Keratinocyte (primary cell): ENCODE data around the gene ASIC5. TPM values are rescaled to one million over a fixed set of nuclear protein-coding genes. Genes with fewer than 3 reads are reported as not detected.
A peak's percentile ranks its signal among the peaks of the same experiment; 100 is the strongest.

Source experiments
- DNase-seq: peaks from one replicate; pipeline ENCODE4 v3.0.0-alpha.2; 2011; ENCODE audit warnings: low read depth, missing footprints, low spot score
- FAIRE-seq: peaks from 2 replicates; lab custom pipeline; 2011; peaks lifted over from hg19 to GRCh38; lab: Jason Lieb, UNC
- H2AFZ ChIP-seq: 2 replicates; pipeline ENCODE4 v1.6.0; 2012; ENCODE audit warnings: low read length, control low read depth, inconsistent platforms; ENCODE audit not compliant: control insufficient read depth
- H3K27ac ChIP-seq: 2 replicates; pipeline ENCODE4 v1.5.1; 2011; ENCODE audit warnings: low read length; ENCODE audit not compliant: control insufficient read depth, insufficient read depth
- H3K27me3 ChIP-seq: 3 replicates; pipeline ENCODE4 v1.6.0; 2011; ENCODE audit warnings: low read length; ENCODE audit not compliant: control insufficient read depth, insufficient read depth; ENCODE audit errors: extremely low read depth
- H3K36me3 ChIP-seq, 2 experiments: 2 replicates in 1 of 2; 3 replicates in 1 of 2; pipeline ENCODE4 v1.5.1; 2011; ENCODE audit warnings: low read length in 2 of 2, mild to moderate bottlenecking in 1 of 2; ENCODE audit not compliant: control insufficient read depth in 2 of 2, insufficient read depth in 2 of 2; ENCODE audit errors: extremely low read depth in 1 of 2
- H3K4me1 ChIP-seq: 3 replicates; pipeline ENCODE4 v1.5.1; 2011; ENCODE audit warnings: low read length; ENCODE audit not compliant: control insufficient read depth, insufficient read depth; ENCODE audit errors: extremely low read depth
- H3K4me2 ChIP-seq: 3 replicates; pipeline ENCODE4 v1.6.0; 2011; ENCODE audit warnings: low read depth, low read length; ENCODE audit not compliant: control insufficient read depth, insufficient read depth; ENCODE audit errors: extremely low read depth
- H3K4me3 ChIP-seq, 3 experiments: fragments of 200-600 bp in 1 of 3; sonication (generic) in 1 of 3; 2 replicates in 2 of 3; 3 replicates in 1 of 3; pipeline ENCODE4 v1.5.1; 2011 to 2016; ENCODE audit warnings: low read length in 3 of 3, mild to moderate bottlenecking in 3 of 3, control low read depth in 2 of 3, inconsistent platforms in 1 of 3, low read depth in 1 of 3, mixed read lengths in 1 of 3, mixed run types in 1 of 3, moderate library complexity in 1 of 3; ENCODE audit not compliant: control insufficient read depth in 2 of 3, insufficient read depth in 2 of 3; ENCODE audit errors: extremely low read depth in 1 of 3
- H3K79me2 ChIP-seq: 2 replicates; pipeline ENCODE4 v1.6.0; 2012; ENCODE audit warnings: low read length; ENCODE audit not compliant: control insufficient read depth, insufficient read depth
- H3K9ac ChIP-seq: 3 replicates; pipeline ENCODE4 v1.6.0; 2011; ENCODE audit warnings: low read length; ENCODE audit not compliant: control insufficient read depth, insufficient read depth; ENCODE audit errors: extremely low read depth
- H3K9me1 ChIP-seq: 3 replicates; pipeline ENCODE4 v1.6.0; 2011; ENCODE audit warnings: low read length; ENCODE audit not compliant: control insufficient read depth, insufficient read depth; ENCODE audit errors: extremely low read depth
- H3K9me3 ChIP-seq: 2 replicates; pipeline ENCODE4 v1.5.1; 2012; ENCODE audit warnings: low read depth, low read length; ENCODE audit not compliant: control insufficient read depth
- H4K20me1 ChIP-seq: 3 replicates; pipeline ENCODE4 v1.6.0; 2011; ENCODE audit warnings: low read length; ENCODE audit not compliant: control insufficient read depth, insufficient read depth; ENCODE audit errors: extremely low read depth
- CTCF ChIP-seq, 3 experiments: IDR thresholded peaks in 1 of 3; conservative IDR thresholded peaks in 1 of 3; optimal IDR thresholded peaks in 1 of 3; 2 replicates in 2 of 3; 3 replicates in 1 of 3; pipeline versions ENCODE3 to v1.5.1; 2011; ENCODE audit warnings: low read length in 3 of 3, mild to moderate bottlenecking in 3 of 3, moderate library complexity in 2 of 3, control low read depth in 1 of 3, inconsistent platforms in 1 of 3; ENCODE audit not compliant: insufficient read depth in 2 of 3; ENCODE audit errors: extremely low read depth in 1 of 3
- EZH2 ChIP-seq: IDR thresholded peaks from one replicate; pipeline ENCODE4 v1.6.1; 2012; ENCODE audit warnings: inconsistent platforms, mild to moderate bottlenecking, low read length, moderate library complexity
- dilution Hi-C: fragments of 300-500 bp; cut with MboI; formaldehyde crosslinking; loops from one replicate; pipeline ENCODE4 v1.7.0; 2020; ENCODE audit warnings: low sequenced_read_pairs; ENCODE audit not compliant: extremely low pct_ligation_motif_present
- polyA plus RNA-seq, 5 experiments: library from polyadenylated mRNA; depleted of rRNA in 3 of 5; stranded (reverse) in 3 of 5; stranded (forward) in 1 of 5; unstranded in 1 of 5; fragments of >200 nt; gene quantifications; 1 replicate in 1 of 5; 2 replicates in 3 of 5; 3 replicates in 1 of 5; pipeline versions ENCODE4 v1.2.1 to v1.2.3, GENCODE V29; 2011 to 2012; ENCODE audit warnings: missing spikeins in 2 of 5, low read depth in 1 of 5, low replicate concordance in 1 of 5

ASIC5 gene
- polyA plus RNA-seq, 1 donor (not counting 4 experiments of a cell fraction or from before 2014, with no cell fraction given), result not detected

GRCh38 chr4:155787113-155787710, 78.9 kb downstream of the ASIC5 start:
- H3K4me2 ChIP-seq, result no peak overlapping the region
- no peaks in the 10 kb centered on the region for H3K9me1 ChIP-seq
- FAIRE-seq, result no peak
- H2AFZ ChIP-seq, result no peak overlapping the region
- H3K4me1 ChIP-seq, result no peaks in the 10 kb centered on the region
- no peak overlapping the region for H3K9ac ChIP-seq
- TF ChIP-seq CTCF (optimal IDR thresholded peaks at IDR 0.05 in 1 of 3, IDR thresholded peaks at IDR 0.05 in 1 of 3, conservative IDR thresholded peaks at IDR 0.05 in 1 of 3; ENCODE audit: extremely low read depth in 1 of 3, insufficient read depth in 2 of 3, low read length in 3 of 3) (peak in 2 of 3 experiments; percentile 74 to 76), EZH2 (no peak)
- no peaks in the 10 kb centered on the region for H3K79me2 ChIP-seq
- no peaks in the 10 kb centered on the region for H3K36me3 ChIP-seq
- no peak for DNase-seq
- H4K20me1 ChIP-seq, result no peaks in the 10 kb centered on the region
- H3K4me3 ChIP-seq, result no peak overlapping the region
- no peaks in the 10 kb centered on the region for H3K27me3 ChIP-seq
- no peak overlapping the region for H3K27ac ChIP-seq
- no peaks in the 10 kb centered on the region for H3K9me3 ChIP-seq
- dilution Hi-C loops, result no loop called here

- no peak for FAIRE-seq
- Histone ChIP-seq H3K27me3 (no peaks in the 10 kb centered on the region), H3K79me2 (no peaks in the 10 kb centered on the region), H3K9me1 (no peaks in the 10 kb centered on the region), H3K4me3 (no peak overlapping the region), H4K20me1 (no peaks in the 10 kb centered on the region), H3K36me3 (no peaks in the 10 kb centered on the region), H3K9me3 (no peaks in the 10 kb centered on the region), H3K9ac (no peak overlapping the region), H2AFZ (no peak overlapping the region), H3K4me2 (no peak overlapping the region), H3K27ac (no peak overlapping the region), H3K4me1 (no peaks in the 10 kb centered on the region)
- TF ChIP-seq EZH2 (no peak), CTCF (optimal IDR thresholded peaks at IDR 0.05 in 1 of 3, IDR thresholded peaks at IDR 0.05 in 1 of 3, conservative IDR thresholded peaks at IDR 0.05 in 1 of 3; ENCODE audit: extremely low read depth in 1 of 3, insufficient read depth in 2 of 3, low read length in 3 of 3) (no peak)
- dilution Hi-C loops, result no loop called here
- DNase-seq, result no peak
Measured at GRCh38 chr4:155785828-155786227, 80.2 kb downstream of the ASIC5 start.
